ENCODE data around the gene WRAP73.

DNA sequence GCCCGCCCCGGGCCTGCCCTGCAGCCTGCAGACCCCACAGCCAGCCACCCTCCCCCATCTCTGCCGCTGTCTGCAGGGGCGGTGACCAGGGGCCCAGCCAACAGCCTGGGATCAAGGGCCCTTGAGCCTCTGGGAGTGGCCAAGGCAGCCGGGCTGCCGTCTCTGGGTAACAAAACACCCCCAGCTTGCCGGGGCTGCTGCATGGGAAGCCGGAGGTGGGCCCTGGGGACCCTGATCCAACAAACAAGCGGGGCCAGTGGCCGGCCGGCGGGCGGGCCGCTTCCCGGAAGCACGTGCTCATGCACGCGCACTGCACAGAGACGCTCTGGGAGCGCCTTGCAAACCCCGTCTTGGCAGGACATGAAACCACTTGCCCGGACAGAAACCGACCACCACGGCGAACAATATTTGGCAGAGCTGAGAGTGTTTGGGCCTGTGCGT, 51.8 kb downstream of the WRAP73 start:
- TF ChIP-seq YY1 (IDR thresholded peaks at IDR 0.05; ENCODE audit: borderline replicate concordance in 1 of 3, control insufficient read depth in 1 of 3, extremely low read depth in 1 of 3, insufficient read depth in 3 of 3, insufficient read length in 1 of 3, insufficient replicate concordance in 2 of 3, low read depth in 1 of 3, low read length in 2 of 3), result no peak
- TF ChIP-seq XRCC4 (IDR thresholded peaks at IDR 0.05; ENCODE audit: extremely low read depth, insufficient read depth, insufficient read length), result no peak
- no peak for TF ChIP-seq CBX5 (IDR thresholded peaks at IDR 0.05; ENCODE audit: borderline replicate concordance, low read depth)
- TF ChIP-seq, protein P1, sequence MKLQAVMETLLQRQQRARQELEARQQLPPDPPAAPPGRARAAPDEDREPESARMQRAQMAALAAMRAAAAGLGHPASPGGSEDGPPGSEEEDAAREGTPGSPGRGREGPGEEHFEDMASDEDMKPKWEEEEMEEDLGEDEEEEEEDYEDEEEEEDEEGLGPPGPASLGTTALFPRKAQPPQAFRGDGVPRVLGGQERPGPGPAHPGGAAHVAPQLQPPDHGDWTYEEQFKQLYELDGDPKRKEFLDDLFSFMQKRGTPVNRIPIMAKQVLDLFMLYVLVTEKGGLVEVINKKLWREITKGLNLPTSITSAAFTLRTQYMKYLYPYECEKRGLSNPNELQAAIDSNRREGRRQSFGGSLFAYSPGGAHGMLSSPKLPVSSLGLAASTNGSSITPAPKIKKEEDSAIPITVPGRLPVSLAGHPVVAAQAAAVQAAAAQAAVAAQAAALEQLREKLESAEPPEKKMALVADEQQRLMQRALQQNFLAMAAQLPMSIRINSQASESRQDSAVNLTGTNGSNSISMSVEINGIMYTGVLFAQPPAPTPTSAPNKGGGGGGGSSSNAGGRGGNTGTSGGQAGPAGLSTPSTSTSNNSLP (IDR thresholded peaks at IDR 0.05; ENCODE audit: borderline replicate concordance, low read depth, low read length), result no peak
